Sigmoid colon (tissue), 7 donors: ENCODE results near the gene FOLR3. TPM values are rescaled to one million over a fixed set of nuclear protein-coding genes. Genes with fewer than 3 reads are reported as not detected.
"Not testable (repeated sequence)": the region's sequence is repeated elsewhere in the genome, so short reads cannot be mapped to it uniquely, and the experiment has no call there.

Experiments
- DNase-seq: peaks from one replicate; pipeline ENCODE4 v3.0.0-alpha.2; 2019
- H3K27ac ChIP-seq, 4 donors: fragments of 200-600 bp; sonication (generic); one replicate each; pipeline ENCODE4 v1.5.1; 2016 to 2019; ENCODE audit warnings: mild to moderate bottlenecking in 1 of 4
- H3K27me3 ChIP-seq, 3 donors: fragments of 200-600 bp; sonication (generic); one replicate each; pipeline ENCODE4 v1.5.1; 2019; ENCODE audit warnings: mild to moderate bottlenecking in 1 of 3
- H3K36me3 ChIP-seq, 4 donors: fragments of 200-600 bp; sonication (generic); one replicate each; pipeline ENCODE4 v1.5.1; 2016 to 2019
- H3K4me1 ChIP-seq, 4 donors: fragments of 200-600 bp; sonication (generic); one replicate each; pipeline ENCODE4 v1.5.1; 2017 to 2019
- H3K4me3 ChIP-seq, 4 donors: fragments of 200-600 bp; sonication (generic); one replicate each; pipeline ENCODE4 v1.5.1; 2017 to 2019; ENCODE audit warnings: mild to moderate bottlenecking in 2 of 4, moderate library complexity in 1 of 4
- H3K9me3 ChIP-seq, 4 donors: fragments of 200-600 bp in 3 of 4; sonication (generic) in 3 of 4; one replicate each; pipeline versions ENCODE4 v1.5.1 to v1.6.1; 2013 to 2019
- EP300 ChIP-seq, 4 donors: sonication (generic); formaldehyde crosslinking; IDR thresholded peaks; one replicate each; pipeline ENCODE4 v1.6.1; 2017; ENCODE audit warnings: antibody characterized with exemption in 4 of 4
- POLR2A ChIP-seq, 2 donors: fragments of 450-650 bp; IDR thresholded peaks; one replicate each; pipeline ENCODE4 v1.6.1; 2016; ENCODE audit warnings: antibody characterized with exemption in 2 of 2, mild to moderate bottlenecking in 2 of 2, moderate library complexity in 2 of 2
- POLR2AphosphoS5 ChIP-seq, 4 donors: sonication (generic); formaldehyde crosslinking; IDR thresholded peaks; one replicate each; pipeline ENCODE4 v1.6.1; 2017; ENCODE audit warnings: antibody characterized with exemption in 4 of 4
- WGBS, 2 donors: extraction: QIAGEN DNeasy Blood & Tissue Kit; methylation state at CpG; one replicate each; pipeline ENCODE4 v1.1.7; 2013; 5-methylcytosine and 5-hydroxymethylcytosine counted together
- intact Hi-C: fragments of 100-400 bp; cut with DNase I; formaldehyde crosslinking; loops from one replicate; pipeline ENCODE4 v1.15.1; 2023
- polyA plus RNA-seq, 3 donors: library from polyadenylated mRNA; stranded (reverse); fragments of 200-250 nt; gene quantifications; one replicate each; pipeline ENCODE4 v1.2.3, GENCODE V29; 2013
- total RNA-seq, 4 donors: library from RNA; depleted of rRNA; stranded (reverse); fragments of >200 nt; gene quantifications; one replicate each; pipeline ENCODE4 v1.1.0, GENCODE V29; 2016
- TF ChIP-seq, protein P1 (sequence below), 4 experiments: fragments of 450-650 bp in 3 of 4; fragments of 200-600 bp in 1 of 4; IDR thresholded peaks; one replicate each; pipeline ENCODE4 v1.5.1; 2016 to 2019; ENCODE audit warnings: antibody characterized with exemption in 4 of 4, mild to moderate bottlenecking in 3 of 4, moderate library complexity in 2 of 4
- donor health status: healthy with polysubstance abuse.
- donor health status: Bipolar disorder and iron deficiency.
- donor health status: healthy.

FOLR3 gene
- total and polyA plus RNA-seq, 7 donors, result 0.16 TPM; not detected in 6

GRCh38 chr11:72157131-72157530 lies 21.6 kb downstream of the FOLR3 start:
- no peak for DNase-seq
- Histone ChIP-seq H3K4me3 (no peak overlapping the region), H3K4me1 (no peaks in the 10 kb centered on the region), H3K9me3 (no peaks in the 10 kb centered on the region), H3K27ac (no peak overlapping the region), H3K36me3 (no peaks in the 10 kb centered on the region), H3K27me3 (no peaks in the 10 kb centered on the region)
- intact Hi-C loops, result no loop called here
- no peak for TF ChIP-seq POLR2AphosphoS5 (IDR thresholded peaks at IDR 0.05)
- TF ChIP-seq POLR2A (IDR thresholded peaks at IDR 0.05), result no peak
- no peak for TF ChIP-seq EP300 (IDR thresholded peaks at IDR 0.05)
- TF ChIP-seq, protein P1, sequence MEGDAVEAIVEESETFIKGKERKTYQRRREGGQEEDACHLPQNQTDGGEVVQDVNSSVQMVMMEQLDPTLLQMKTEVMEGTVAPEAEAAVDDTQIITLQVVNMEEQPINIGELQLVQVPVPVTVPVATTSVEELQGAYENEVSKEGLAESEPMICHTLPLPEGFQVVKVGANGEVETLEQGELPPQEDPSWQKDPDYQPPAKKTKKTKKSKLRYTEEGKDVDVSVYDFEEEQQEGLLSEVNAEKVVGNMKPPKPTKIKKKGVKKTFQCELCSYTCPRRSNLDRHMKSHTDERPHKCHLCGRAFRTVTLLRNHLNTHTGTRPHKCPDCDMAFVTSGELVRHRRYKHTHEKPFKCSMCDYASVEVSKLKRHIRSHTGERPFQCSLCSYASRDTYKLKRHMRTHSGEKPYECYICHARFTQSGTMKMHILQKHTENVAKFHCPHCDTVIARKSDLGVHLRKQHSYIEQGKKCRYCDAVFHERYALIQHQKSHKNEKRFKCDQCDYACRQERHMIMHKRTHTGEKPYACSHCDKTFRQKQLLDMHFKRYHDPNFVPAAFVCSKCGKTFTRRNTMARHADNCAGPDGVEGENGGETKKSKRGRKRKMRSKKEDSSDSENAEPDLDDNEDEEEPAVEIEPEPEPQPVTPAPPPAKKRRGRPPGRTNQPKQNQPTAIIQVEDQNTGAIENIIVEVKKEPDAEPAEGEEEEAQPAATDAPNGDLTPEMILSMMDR (IDR thresholded peaks at IDR 0.05), result no peak
- WGBS, 2 donors, result 57 to 81% methylated on average over 4 of the region's 4 CpGs

- H3K27ac ChIP-seq, result no peak overlapping the region
- intact Hi-C loops, result no loop called here
- no peak for TF ChIP-seq POLR2A (IDR thresholded peaks at IDR 0.05)
- H3K9me3 ChIP-seq, result no peaks in the 10 kb centered on the region
- no peaks in the 10 kb centered on the region for H3K36me3 ChIP-seq
- H3K4me3 ChIP-seq, result no peak overlapping the region
- no peaks in the 10 kb centered on the region for H3K4me1 ChIP-seq
- H3K27me3 ChIP-seq, result no peaks in the 10 kb centered on the region
- no peak for DNase-seq
- whole genome bisulfite sequencing, 2 donors, result 83% methylated on average over 2 of the region's 2 CpGs
These were observed 24.8 kb downstream of the FOLR3 start for GRCh38 chr11:72160319-72160718.

DNA sequence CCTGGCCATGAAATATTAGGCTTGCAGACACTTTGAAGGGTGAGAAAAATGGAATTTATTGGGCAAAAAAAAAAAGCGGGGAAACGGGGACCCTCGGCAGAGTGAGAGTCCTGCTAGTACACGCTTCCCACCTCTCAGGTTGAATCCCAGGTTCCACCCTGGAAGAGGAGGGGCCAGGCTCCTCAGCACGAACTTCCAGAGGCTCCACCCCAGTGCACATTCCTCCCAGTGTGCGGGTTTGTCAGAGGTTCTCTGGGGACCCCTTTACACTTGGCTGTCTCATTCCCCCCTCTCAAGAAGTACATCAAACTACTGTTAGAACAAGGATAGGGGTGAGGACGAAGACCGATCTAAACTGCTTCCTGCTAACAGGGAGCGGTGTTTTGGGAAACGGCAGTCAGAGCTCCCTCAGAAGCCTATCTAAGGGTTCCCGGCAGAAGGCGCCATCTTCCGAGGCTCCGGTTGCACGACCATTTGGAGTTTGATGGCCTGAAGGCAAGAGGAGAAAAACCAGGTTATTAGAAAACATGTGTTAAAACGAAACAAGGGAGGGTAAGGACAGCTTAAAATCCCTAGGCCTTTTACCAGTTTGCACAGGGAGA lies 27.5 kb downstream of the FOLR3 start:
- TF ChIP-seq POLR2AphosphoS5 (IDR thresholded peaks at IDR 0.05) (no peak), POLR2A (IDR thresholded peaks at IDR 0.05) (no peak), EP300 (IDR thresholded peaks at IDR 0.05) (no peak)
- TF ChIP-seq, protein P1 (IDR thresholded peaks at IDR 0.05), result no peak
- DNase-seq, result no peak
- H3K36me3 ChIP-seq, result no peaks in the 10 kb centered on the region
- H3K27ac ChIP-seq, result no peak overlapping the region
- no peaks in the 10 kb centered on the region for H3K27me3 ChIP-seq
- no peaks in the 10 kb centered on the region for H3K9me3 ChIP-seq
- H3K4me1 ChIP-seq, result no peaks in the 10 kb centered on the region
- intact Hi-C loops, result no loop called here
- H3K4me3 ChIP-seq, result no peak overlapping the region
- 87 to 88% methylated on average over 16 of the region's 16 CpGs for WGBS, 2 donors

DNA sequence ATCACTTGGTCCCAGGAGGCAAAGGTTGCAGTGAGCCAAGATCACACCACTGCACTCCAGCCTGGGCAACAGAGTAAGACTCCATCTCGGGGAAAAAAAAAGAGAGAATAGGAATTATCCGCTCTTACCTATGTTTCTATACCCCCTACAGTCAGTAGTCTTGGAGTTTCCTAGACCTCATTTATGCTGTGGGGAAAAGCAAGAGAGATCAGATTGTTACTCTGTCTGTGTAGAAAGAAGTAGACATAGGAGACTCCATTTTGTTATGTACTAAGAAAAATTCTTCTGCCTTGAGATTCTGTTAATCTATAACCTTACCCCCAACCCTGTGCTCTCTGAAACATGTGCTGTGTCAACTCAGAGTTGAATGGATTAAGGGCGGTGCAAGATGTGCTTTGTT lies 28.7 kb downstream of the FOLR3 start:
- H3K4me1 ChIP-seq, H3K27ac ChIP-seq, DNase-seq, H3K27me3 ChIP-seq, H3K36me3 ChIP-seq, H3K9me3 ChIP-seq, H3K4me3 ChIP-seq, intact Hi-C loops: not testable (repeated sequence)
- WGBS, 2 donors, result 70 to 94% methylated on average over 2 of the region's 3 CpGs

GRCh38 chr11:72169046-72169555 lies 33.6 kb downstream of the FOLR3 start:
- H3K36me3 ChIP-seq, H3K27me3 ChIP-seq, H3K4me3 ChIP-seq, DNase-seq, H3K4me1 ChIP-seq, H3K27ac ChIP-seq, intact Hi-C loops, H3K9me3 ChIP-seq: not testable (repeated sequence)
- 67 to 87% methylated on average over 5 of the region's 5 CpGs for WGBS, 2 donors

DNA sequence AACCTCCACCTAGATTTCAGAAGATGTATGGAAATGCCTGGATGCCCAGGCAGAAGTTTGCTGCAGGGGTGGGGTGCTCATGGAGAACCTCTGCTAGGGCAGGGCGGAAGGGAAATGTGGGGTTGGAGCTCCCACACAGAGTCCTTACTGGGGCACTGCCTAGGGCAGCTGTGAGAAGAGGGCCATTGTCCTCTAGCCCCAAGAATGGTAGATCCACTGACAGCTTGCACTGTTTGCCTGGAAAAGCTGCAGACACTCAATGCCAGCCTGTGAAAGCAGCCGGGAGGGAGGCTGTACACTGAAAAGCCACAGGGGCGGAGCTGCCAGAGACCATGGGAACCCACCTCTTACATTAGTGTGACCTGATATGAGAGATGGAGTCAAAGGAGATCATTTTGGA lies 34.2 kb downstream of the FOLR3 start:
- intact Hi-C loops, result not testable (repeated sequence)

GRCh38 chr11:72172043-72172442 lies 36.5 kb downstream of the FOLR3 start:
- intact Hi-C loops, result not testable (repeated sequence)
- 86 to 95% methylated on average over 4 of the region's 4 CpGs for WGBS, 2 donors

More for the DNA sequence above, 34.2 kb downstream of the FOLR3 start:
- H3K9me3 ChIP-seq, H3K36me3 ChIP-seq, DNase-seq, H3K27ac ChIP-seq, H3K27me3 ChIP-seq, H3K4me1 ChIP-seq, H3K4me3 ChIP-seq: not testable (repeated sequence)
- WGBS, 2 donors, result 66 to 82% methylated on average over 3 of the region's 3 CpGs

More at GRCh38 chr11:72172043-72172442, 36.5 kb downstream of the FOLR3 start:
- H3K4me1 ChIP-seq, H3K4me3 ChIP-seq, DNase-seq, H3K27ac ChIP-seq, H3K27me3 ChIP-seq, H3K9me3 ChIP-seq, H3K36me3 ChIP-seq: not testable (repeated sequence)
